ENCODE measurements around the gene LAMA2. TPM values are rescaled to one million over a fixed set of nuclear protein-coding genes. Genes with fewer than 3 reads are reported as not detected.
"Not testable (repeated sequence)": the region's sequence is repeated elsewhere in the genome, so short reads cannot be mapped to it uniquely, and the experiment has no call there.

Gene LAMA2
- total RNA-seq, 1 experiment from 2014 or later: 112 TPM

GRCh38 chr6:129007701-129008373 is 124.9 kb downstream of the LAMA2 start:
- no peak for DNase-seq (ENCODE audit: low read depth)

- no peak for DNase-seq (ENCODE audit: low read depth)
Observed at GRCh38 chr6:129008591-129008990, 125.7 kb downstream of the LAMA2 start.

GRCh38 chr6:129009851-129010250 is 126.9 kb downstream of the LAMA2 start:
- DNase-seq (ENCODE audit: low read depth): peak; percentile 61

- no peak for DNase-seq (ENCODE audit: low read depth)
Observed at GRCh38 chr6:129014302-129014701, 131.4 kb downstream of the LAMA2 start.

- DNase-seq (ENCODE audit: low read depth): no peak
Observed at GRCh38 chr6:129015721-129016120, 132.8 kb downstream of the LAMA2 start.

- DNase-seq (ENCODE audit: low read depth): no peak
Observed at GRCh38 chr6:129016844-129017243, 133.9 kb downstream of the LAMA2 start.

GRCh38 chr6:129022011-129022553 is 139.1 kb downstream of the LAMA2 start:
- DNase-seq (ENCODE audit: low read depth): no peak

GRCh38 chr6:129026601-129027000 is 143.7 kb downstream of the LAMA2 start:
- no peak for DNase-seq (ENCODE audit: low read depth)

- DNase-seq (ENCODE audit: low read depth): peak; percentile 37
Observed at GRCh38 chr6:129029778-129030177, 146.8 kb downstream of the LAMA2 start.

- no peak for DNase-seq (ENCODE audit: low read depth)
Observed at GRCh38 chr6:129030215-129030614, 147.3 kb downstream of the LAMA2 start.

- DNase-seq (ENCODE audit: low read depth): peak; percentile 90
Observed at GRCh38 chr6:129031051-129031599, 148.2 kb downstream of the LAMA2 start.

GRCh38 chr6:129032602-129033001 is 149.7 kb downstream of the LAMA2 start:
- no peak for DNase-seq (ENCODE audit: low read depth)

- DNase-seq (ENCODE audit: low read depth): no peak
Observed at GRCh38 chr6:129033180-129033579, 150.2 kb downstream of the LAMA2 start.

GRCh38 chr6:129033581-129033980 is 150.6 kb downstream of the LAMA2 start:
- DNase-seq (ENCODE audit: low read depth): no peak

GRCh38 chr6:129041563-129041962 is 158.6 kb downstream of the LAMA2 start:
- DNase-seq (ENCODE audit: low read depth): no peak

GRCh38 chr6:129046526-129046925 is 163.6 kb downstream of the LAMA2 start:
- no peak for DNase-seq (ENCODE audit: low read depth)

- no peak for DNase-seq (ENCODE audit: low read depth)
Observed at GRCh38 chr6:129047834-129048233, 164.9 kb downstream of the LAMA2 start.

GRCh38 chr6:129050086-129050485 is 167.1 kb downstream of the LAMA2 start:
- DNase-seq (ENCODE audit: low read depth): no peak

- not testable (repeated sequence) for DNase-seq (ENCODE audit: low read depth)
Observed at GRCh38 chr6:129053143-129053542, 170.2 kb downstream of the LAMA2 start.

- DNase-seq (ENCODE audit: low read depth): no peak
Observed at GRCh38 chr6:129055796-129056195, 172.9 kb downstream of the LAMA2 start.

- no peak for DNase-seq (ENCODE audit: low read depth)
Observed at GRCh38 chr6:129059650-129060049, 176.7 kb downstream of the LAMA2 start.

GRCh38 chr6:129069006-129069405 is 186.1 kb downstream of the LAMA2 start:
- peak; percentile 55 for DNase-seq (ENCODE audit: low read depth)

- no peak for DNase-seq (ENCODE audit: low read depth)
Observed at GRCh38 chr6:129073051-129073450, 190.1 kb downstream of the LAMA2 start.
